GM23338 (cell line): ENCODE data around the gene RBM33. TPM values are rescaled to one million over a fixed set of nuclear protein-coding genes. Genes with fewer than 3 reads are reported as not detected.

Experiments used
- ATAC-seq: fragments of 200-7000 bp; cut with Tn5 transposase; 3 replicates; pipeline ENCODE4 v1.9.1; 2020
- DNase-seq: peaks from one replicate; pipeline ENCODE4 v3.0.0-alpha.2; 2015; ENCODE audit warnings: low spot score
- H2AFZ ChIP-seq: fragments of 200-600 bp; sonication (generic); 2 replicates; pipeline ENCODE4 v1.8.0; 2016; ENCODE audit warnings: antibody characterized with exemption, mild to moderate bottlenecking, moderate library complexity
- H3F3A ChIP-seq: fragments of 200-600 bp; sonication (generic); replicated peaks from 2 replicates; pipeline ENCODE4 v1.8.0; 2017; ENCODE audit warnings: antibody characterized with exemption, mixed run types, low read depth
- H3K27ac ChIP-seq: fragments of 200-600 bp; sonication (generic); 2 replicates; pipeline ENCODE4 v1.6.1; 2016; ENCODE audit warnings: low read depth
- H3K27me3 ChIP-seq: fragments of 200-600 bp; sonication (generic); 2 replicates; pipeline ENCODE4 v1.8.0; 2016; ENCODE audit warnings: mild to moderate bottlenecking, mixed run types, moderate library complexity; ENCODE audit not compliant: insufficient read depth
- H3K36me3 ChIP-seq: fragments of 200-600 bp; sonication (generic); 2 replicates; pipeline ENCODE4 v1.8.0; 2016; ENCODE audit warnings: mild to moderate bottlenecking; ENCODE audit not compliant: insufficient read depth
- H3K4me1 ChIP-seq: fragments of 200-600 bp; sonication (generic); 2 replicates; pipeline ENCODE4 v1.8.0; 2016; ENCODE audit warnings: mild to moderate bottlenecking, moderate library complexity; ENCODE audit not compliant: insufficient read depth
- H3K4me2 ChIP-seq: fragments of 200-600 bp; sonication (generic); 2 replicates; pipeline ENCODE4 v1.7.1; 2017; ENCODE audit warnings: mixed run types
- H3K4me3 ChIP-seq: fragments of 200-600 bp; sonication (generic); 2 replicates; pipeline ENCODE4 v1.6.1; 2016; ENCODE audit warnings: mixed run types
- H3K79me2 ChIP-seq: fragments of 200-600 bp; sonication (generic); replicated peaks from 2 replicates; pipeline ENCODE4 v1.8.0; 2017; ENCODE audit warnings: mild to moderate bottlenecking; ENCODE audit not compliant: insufficient read depth
- H3K9me2 ChIP-seq: fragments of 200-600 bp; sonication (generic); 2 replicates; pipeline ENCODE4 v1.8.0; 2017; ENCODE audit not compliant: insufficient read depth
- H4K20me1 ChIP-seq: fragments of 200-600 bp; sonication (generic); replicated peaks from 2 replicates; pipeline ENCODE4 v1.8.0; 2017; ENCODE audit warnings: mild to moderate bottlenecking; ENCODE audit not compliant: insufficient read depth
- H3K27ac Mint-ChIP-seq: 2 replicates; pipeline ENCODE4 v1.8.0; 2020; ENCODE audit warnings: inconsistent platforms, mild to moderate bottlenecking, moderate library complexity, mixed read lengths
- H3K27me3 Mint-ChIP-seq: 3 replicates; pipeline ENCODE4 v1.8.0; 2022; ENCODE audit warnings: low read depth, mild to moderate bottlenecking, moderate library complexity, mixed read lengths, inconsistent platforms; ENCODE audit not compliant: insufficient read depth, poor library complexity
- H3K36me3 Mint-ChIP-seq: 3 replicates; pipeline ENCODE4 v1.8.0; 2021; ENCODE audit warnings: low read depth, mild to moderate bottlenecking, inconsistent platforms, moderate library complexity, mixed read lengths
- H3K4me1 Mint-ChIP-seq: 3 replicates; pipeline ENCODE4 v1.8.0; 2020; ENCODE audit warnings: mild to moderate bottlenecking, inconsistent platforms, mixed read lengths
- H3K4me3 Mint-ChIP-seq: 3 replicates; pipeline ENCODE4 v1.8.0; 2021; ENCODE audit warnings: moderate library complexity, mild to moderate bottlenecking, inconsistent platforms, mixed read lengths
- H3K9me3 Mint-ChIP-seq: 3 replicates; pipeline ENCODE4 v1.8.0; 2020; ENCODE audit warnings: moderate library complexity, mild to moderate bottlenecking, inconsistent platforms, mixed read lengths
- CREB1 ChIP-seq: fragments of 250-450 bp; sonication (Bioruptor Pico); IDR thresholded peaks from 2 replicates; pipeline ENCODE4 v1.5.0; 2020; ENCODE audit warnings: low read depth, mild to moderate bottlenecking, moderate library complexity
- CTCF ChIP-seq, 2 experiments: fragments of 200-600 bp in 1 of 2; sonication (generic) in 1 of 2; conservative IDR thresholded peaks; 2 replicates each; pipeline versions ENCODE4 v1.5.1 to v1.6.1; 2016 to 2017; ENCODE audit warnings: antibody characterized with exemption in 2 of 2, low read depth in 2 of 2, mild to moderate bottlenecking in 2 of 2, moderate library complexity in 1 of 2
- ETS1 ChIP-seq: IDR thresholded peaks from 2 replicates; pipeline ENCODE4 v1.6.1; 2016; ENCODE audit warnings: antibody characterized with exemption
- EZH2 ChIP-seq: fragments of 200-600 bp; sonication (generic); IDR thresholded peaks from one replicate; pipeline ENCODE4 v1.8.0; 2017; ENCODE audit warnings: antibody characterized with exemption, mild to moderate bottlenecking, low read depth; ENCODE audit not compliant: unreplicated experiment
- EZH2phosphoT487 ChIP-seq: fragments of 200-600 bp; sonication (generic); IDR thresholded peaks from one replicate; pipeline ENCODE4 v1.8.1; 2018; ENCODE audit warnings: antibody characterized with exemption; ENCODE audit not compliant: unreplicated experiment
- JUNB ChIP-seq: IDR thresholded peaks from one replicate; pipeline ENCODE4 v1.6.1; 2016; ENCODE audit warnings: antibody characterized with exemption; ENCODE audit not compliant: unreplicated experiment
- NANOG ChIP-seq: IDR thresholded peaks from 2 replicates; pipeline ENCODE4 v1.6.1; 2016; ENCODE audit warnings: antibody characterized with exemption, borderline replicate concordance
- POLR2AphosphoS5 ChIP-seq: IDR thresholded peaks from 2 replicates; pipeline ENCODE4 v1.6.1; 2016; ENCODE audit warnings: antibody characterized with exemption, low read depth
- REST ChIP-seq: IDR thresholded peaks from one replicate; pipeline ENCODE4 v1.6.1; 2018; ENCODE audit warnings: antibody characterized with exemption; ENCODE audit not compliant: unreplicated experiment
- STAT1 ChIP-seq: IDR thresholded peaks from one replicate; pipeline ENCODE4 v1.6.1; 2016; ENCODE audit warnings: antibody characterized with exemption; ENCODE audit not compliant: unreplicated experiment
- ZNF114 ChIP-seq: fragments of 250-450 bp; sonication (Bioruptor Pico); IDR thresholded peaks from 2 replicates; pipeline ENCODE4 v1.5.0; 2020; ENCODE audit warnings: mild to moderate bottlenecking, moderate library complexity
- ZNF331 ChIP-seq: fragments of 250-450 bp; sonication (Bioruptor Pico); IDR thresholded peaks from 2 replicates; pipeline ENCODE4 v1.5.0; 2020; ENCODE audit warnings: low read depth, mild to moderate bottlenecking, moderate library complexity
- ZNF462 ChIP-seq: fragments of 250-450 bp; sonication (Bioruptor Pico); IDR thresholded peaks from 2 replicates; pipeline ENCODE4 v1.5.0; 2020; ENCODE audit warnings: mild to moderate bottlenecking, moderate library complexity
- polyA plus RNA-seq: library from polyadenylated mRNA; unstranded; fragments of >200 nt; fragmentation: Nextera tagmentation; extraction: Ambion mirVana; gene quantifications from 2 replicates; pipeline ENCODE4 v1.2.1, GENCODE V29; 2016
- total RNA-seq: library from RNA; depleted of rRNA; stranded (reverse); fragments of >200 nt; shearing (Covaris generic); gene quantifications from 2 replicates; pipeline ENCODE4 v1.2.3, GENCODE V29; 2014

Gene RBM33
- total and polyA plus RNA-seq, 2 experiments from 2014 or later: 47.7 to 94.7 TPM

- H2AFZ ChIP-seq: no peak overlapping the region
- H3F3A ChIP-seq: no peaks in the 10 kb centered on the region
- H3K9me3 Mint-ChIP-seq: peaks cover 5% of the 10 kb centered on the region
- DNase-seq (no peak), ATAC-seq (peak; percentile 24; the same call in 1 of the 3 replicates)
- H3K27me3 Mint-ChIP-seq: peaks cover 2% of the 10 kb centered on the region
- no peak overlapping the region for H3K4me3 ChIP-seq
- H3K27ac ChIP-seq: no peak overlapping the region
- peaks cover 95% of the 10 kb centered on the region for H3K79me2 ChIP-seq
- H3K4me3 Mint-ChIP-seq: no peak overlapping the region
- peak overlapping the region; percentile 61; the same call in 1 of the 2 replicates for H3K27ac Mint-ChIP-seq
- no peak overlapping the region for H3K4me2 ChIP-seq
- TF ChIP-seq ZNF462 (CRISPR knock-in tag) (no peak), EZH2phosphoT487 (no peak), STAT1 (no peak), ZNF114 (no peak), CTCF (conservative IDR thresholded peaks at IDR 0.05; ENCODE audit: low read depth in 2 of 2) (no peak), CREB1 (no peak), REST (no peak), EZH2 (no peak), ZNF331 (CRISPR knock-in tag) (no peak), JUNB (no peak), NANOG (no peak), ETS1 (no peak), POLR2AphosphoS5 (no peak)
- peaks cover 42% of the 10 kb centered on the region for H3K4me1 Mint-ChIP-seq
- H3K36me3 Mint-ChIP-seq: peaks cover 42% of the 10 kb centered on the region
- peaks cover 20% of the 10 kb centered on the region for H3K4me1 ChIP-seq
- no peaks in the 10 kb centered on the region for H3K36me3 ChIP-seq
- H3K9me2 ChIP-seq: no peaks in the 10 kb centered on the region
- H3K27me3 ChIP-seq: no peaks in the 10 kb centered on the region
- H4K20me1 ChIP-seq: peaks cover 28% of the 10 kb centered on the region
Measured at GRCh38 chr7:155681663-155682062, 37.2 kb downstream of the RBM33 start.
